Central memory CD8-positive, alpha-beta T cell (primary cell): ENCODE data around the gene ADH4.
"Not testable (repeated sequence)": the region's sequence is repeated elsewhere in the genome, so short reads cannot be mapped to it uniquely, and the experiment has no call there.

ENCODE experiments used
- ATAC-seq: fragments of 150-1000 bp; cut with Tn5 transposase; replicated peaks from 2 replicates; pipeline ENCODE4 v1.10.0; 2022; ENCODE audit warnings: mild to moderate bottlenecking, moderate FRiP score, moderate number of reproducible peaks; ENCODE audit not compliant: poor library complexity, severe bottlenecking; ENCODE audit errors: extremely low read depth
- DNase-seq, 2 donors: peaks; one replicate each; pipeline ENCODE4 v3.0.0; 2021; ENCODE audit warnings: low spot score in 2 of 2
- H3K27ac Mint-ChIP-seq: one replicate; pipeline ENCODE4 v1.8.0; 2022; ENCODE audit warnings: low read depth, mild to moderate bottlenecking, moderate library complexity, mixed read lengths
- H3K27me3 Mint-ChIP-seq: one replicate; pipeline ENCODE4 v1.8.0; 2022; ENCODE audit warnings: mixed read lengths
- H3K36me3 Mint-ChIP-seq: one replicate; pipeline ENCODE4 v1.8.0; 2022; ENCODE audit warnings: mild to moderate bottlenecking, moderate library complexity, mixed read lengths; ENCODE audit not compliant: insufficient read depth
- H3K4me1 Mint-ChIP-seq: one replicate; pipeline ENCODE4 v1.8.0; 2022; ENCODE audit warnings: mixed read lengths
- H3K4me3 Mint-ChIP-seq: one replicate; pipeline ENCODE4 v1.8.0; 2022; ENCODE audit warnings: mild to moderate bottlenecking, moderate library complexity, mixed read lengths
- H3K9me3 Mint-ChIP-seq: one replicate; pipeline ENCODE4 v1.8.0; 2022; ENCODE audit warnings: mixed read lengths

ADH4 gene

DNA sequence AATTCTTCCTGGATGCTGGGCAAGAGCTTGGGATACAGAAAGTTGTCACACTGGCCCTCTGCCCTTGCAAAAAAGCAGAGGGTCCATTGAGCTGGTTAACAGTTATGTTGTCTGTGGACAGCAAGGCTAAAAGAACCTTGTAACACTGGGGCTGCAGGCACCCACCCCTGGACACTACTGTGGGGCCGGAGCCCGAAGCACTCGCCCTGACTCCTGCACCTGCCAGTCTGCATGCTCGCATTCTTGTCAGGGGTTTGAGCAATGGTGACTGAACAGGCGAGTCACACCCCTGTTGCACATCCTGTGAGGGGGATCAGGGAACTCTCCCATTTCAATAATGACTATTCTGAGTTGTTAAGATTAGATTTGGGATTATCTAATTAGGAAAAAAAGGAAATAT, 23.6 kb downstream of the ADH4 start:
- Mint-ChIP-seq H3K9me3 (no peaks in the 10 kb centered on the region), H3K27ac (no peak overlapping the region), H3K4me3 (no peak overlapping the region), H3K4me1 (no peaks in the 10 kb centered on the region), H3K27me3 (no peaks in the 10 kb centered on the region), H3K36me3 (no peaks in the 10 kb centered on the region)
- ATAC-seq, result no peak
- DNase-seq, result no peak

DNA sequence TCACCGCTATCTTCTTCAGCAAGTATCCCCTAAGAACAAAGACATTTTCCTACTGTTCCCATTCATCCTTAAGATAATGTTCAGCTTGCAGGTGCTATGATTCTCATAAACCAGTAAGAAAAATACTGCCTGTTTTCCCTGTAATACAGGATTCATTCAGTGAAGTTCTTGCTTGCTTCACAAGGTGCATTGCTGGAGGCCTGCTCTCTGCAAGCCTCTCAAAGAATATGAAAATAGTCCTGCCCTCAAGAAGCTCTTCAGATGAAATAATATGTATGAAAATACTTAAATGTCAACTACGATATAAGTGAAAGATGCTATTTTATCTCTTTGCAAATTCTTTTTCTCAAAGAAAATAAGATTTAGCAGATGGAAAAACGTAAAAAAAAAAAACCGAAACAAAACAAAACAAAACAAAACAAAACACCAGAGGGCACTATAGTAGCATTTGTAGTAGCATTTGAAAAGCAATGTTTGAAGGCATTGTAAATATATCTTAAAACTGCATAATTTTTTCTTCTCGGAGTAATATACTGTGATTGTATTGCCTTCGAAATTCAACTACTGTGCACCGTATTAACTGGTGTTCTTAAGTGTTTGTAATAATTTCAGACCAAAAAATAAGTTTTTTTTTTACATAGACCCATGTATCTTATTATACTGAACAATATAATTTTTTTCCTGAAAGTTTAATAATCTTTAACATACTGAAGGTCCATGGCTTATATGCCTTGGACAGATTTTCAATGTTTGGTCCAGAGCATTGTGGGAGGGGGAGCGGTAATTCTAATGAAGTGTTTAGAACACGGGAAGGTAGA, 26.0 kb downstream of the ADH4 start:
- Mint-ChIP-seq H3K9me3 (no peaks in the 10 kb centered on the region), H3K27ac (no peak overlapping the region), H3K4me1 (no peaks in the 10 kb centered on the region), H3K36me3 (no peaks in the 10 kb centered on the region), H3K27me3 (no peaks in the 10 kb centered on the region), H3K4me3 (no peak overlapping the region)
- ATAC-seq (no peak), DNase-seq (no peak)

DNA sequence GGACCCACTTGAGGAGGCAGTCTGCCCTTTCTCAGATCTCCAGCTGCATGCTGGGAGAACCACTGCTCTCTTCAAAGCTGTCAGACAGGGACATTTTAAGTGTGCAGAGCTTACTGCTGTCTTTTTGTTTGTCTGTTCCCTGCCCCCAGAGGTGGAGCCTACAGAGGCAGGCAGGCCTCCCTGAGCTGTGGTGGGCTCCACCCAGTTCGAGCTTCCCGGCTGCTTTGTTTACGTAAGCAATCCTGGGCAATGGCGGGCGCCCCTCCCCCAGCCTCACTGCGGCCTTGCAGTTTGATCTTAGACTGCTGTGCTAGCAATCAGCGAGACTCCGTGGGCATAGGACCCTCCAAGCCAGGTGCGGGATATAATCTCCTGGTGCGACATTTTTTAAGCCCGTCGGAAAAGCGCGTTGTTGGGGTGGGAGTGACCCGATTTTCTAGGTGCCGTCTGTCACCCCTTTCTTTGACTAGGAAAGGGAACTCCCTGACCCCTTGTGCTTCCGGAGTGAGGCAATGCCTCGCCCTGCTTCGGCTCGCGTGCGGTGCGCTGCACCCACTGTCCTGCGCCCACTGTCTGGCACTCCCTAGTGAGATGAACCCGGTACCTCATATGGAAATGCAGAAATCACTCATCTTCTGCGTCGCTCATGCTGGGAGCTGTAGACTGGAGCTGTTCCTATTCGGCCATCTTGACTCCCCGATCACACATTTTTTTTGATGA, 26.8 kb downstream of the ADH4 start:
- not testable (repeated sequence) for H3K27me3 Mint-ChIP-seq, ATAC-seq, H3K27ac Mint-ChIP-seq, H3K4me1 Mint-ChIP-seq, H3K36me3 Mint-ChIP-seq, H3K9me3 Mint-ChIP-seq, DNase-seq, H3K4me3 Mint-ChIP-seq

DNA sequence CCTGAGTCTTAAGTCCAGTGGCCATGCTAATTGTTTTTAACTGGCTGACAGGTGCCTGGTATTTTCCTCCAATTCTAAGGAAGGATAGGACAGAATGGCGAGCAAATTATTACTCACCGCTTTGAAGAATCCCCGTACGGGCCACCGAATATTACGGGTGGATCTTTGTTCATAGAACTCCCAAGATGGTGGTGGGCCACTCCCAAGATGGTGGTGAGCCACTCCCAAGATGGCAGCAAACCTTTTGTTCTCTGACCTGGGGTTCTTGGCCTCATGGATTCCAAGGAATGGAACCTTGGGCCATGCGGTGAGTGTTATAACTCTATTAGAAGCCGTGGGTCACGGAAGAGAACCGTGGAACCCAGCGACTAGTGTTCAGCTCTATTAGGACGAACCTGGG, 34.8 kb downstream of the ADH4 start:
- H3K4me1 Mint-ChIP-seq, H3K9me3 Mint-ChIP-seq, DNase-seq, ATAC-seq, H3K4me3 Mint-ChIP-seq, H3K27me3 Mint-ChIP-seq, H3K27ac Mint-ChIP-seq, H3K36me3 Mint-ChIP-seq: not testable (repeated sequence)

DNA sequence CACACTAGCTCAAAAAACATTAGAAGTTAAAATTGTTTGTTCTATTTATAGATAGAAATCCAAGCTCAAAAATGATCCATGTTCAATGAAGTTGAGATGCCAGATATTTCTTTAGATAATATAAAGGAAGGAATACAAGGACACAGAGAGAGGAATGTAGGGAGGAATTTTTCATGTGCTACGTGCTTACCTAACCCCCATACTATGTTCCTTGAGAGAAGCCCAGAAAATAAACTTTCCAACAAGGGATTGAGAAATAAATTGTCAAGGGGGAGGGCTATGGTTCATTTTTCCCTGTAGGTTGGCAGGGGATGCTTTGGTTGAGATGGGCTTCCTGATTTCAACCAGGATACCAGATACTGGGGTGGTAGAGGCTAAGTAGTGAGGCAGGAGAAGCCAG, 39.9 kb downstream of the ADH4 start:
- H3K9me3 Mint-ChIP-seq, result no peaks in the 10 kb centered on the region
- H3K4me1 Mint-ChIP-seq, result no peaks in the 10 kb centered on the region
- peaks cover 2% of the 10 kb centered on the region for H3K36me3 Mint-ChIP-seq
- H3K4me3 Mint-ChIP-seq, result no peak overlapping the region
- no peak for DNase-seq
- ATAC-seq, result no peak
- no peaks in the 10 kb centered on the region for H3K27me3 Mint-ChIP-seq
- no peak overlapping the region for H3K27ac Mint-ChIP-seq

DNA sequence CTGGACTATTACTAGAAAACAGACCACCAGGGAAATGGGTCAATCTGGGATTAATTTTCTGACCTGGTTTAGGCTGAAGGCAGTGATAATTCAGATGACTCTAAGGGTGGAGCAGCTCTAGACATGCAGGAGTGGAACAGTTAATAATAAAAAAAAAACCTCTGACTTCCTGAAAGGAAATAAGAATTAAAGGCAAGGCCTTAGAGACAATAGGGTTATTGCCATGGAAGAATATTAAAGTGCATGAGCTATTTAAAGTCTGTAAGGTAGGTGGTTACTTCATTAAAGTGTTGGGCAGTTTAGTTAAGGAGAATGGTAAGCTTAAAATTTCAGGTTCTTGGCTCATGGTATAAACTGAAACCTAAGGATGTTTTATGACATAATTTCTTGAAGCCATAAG, 40.9 kb downstream of the ADH4 start:
- Mint-ChIP-seq H3K27ac (no peak overlapping the region), H3K4me3 (no peak overlapping the region), H3K27me3 (no peaks in the 10 kb centered on the region), H3K9me3 (no peaks in the 10 kb centered on the region), H3K36me3 (peaks cover 1% of the 10 kb centered on the region), H3K4me1 (no peaks in the 10 kb centered on the region)
- ATAC-seq (no peak), DNase-seq (no peak)

DNA sequence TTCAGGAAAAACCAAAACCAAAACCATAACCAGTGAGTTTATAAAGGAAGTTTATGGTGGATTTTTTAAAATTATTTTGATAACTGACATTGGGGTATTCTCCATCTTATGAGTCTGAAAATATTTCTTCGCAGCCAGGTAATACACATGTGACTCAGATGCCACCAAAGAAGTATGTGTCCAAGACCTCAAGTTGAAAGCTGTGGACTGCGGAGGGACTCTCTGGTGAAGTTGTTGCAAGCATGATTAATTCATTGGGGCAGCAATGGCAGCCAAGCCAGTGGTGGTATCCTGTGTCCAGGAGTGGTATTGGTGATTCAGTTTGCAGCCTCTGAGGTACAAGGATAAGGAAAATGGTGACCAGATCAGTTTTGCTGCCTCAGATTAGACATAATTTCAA, 41.5 kb downstream of the ADH4 start:
- ATAC-seq (no peak), DNase-seq (no peak)
- H3K27ac Mint-ChIP-seq, result no peak overlapping the region
- H3K4me1 Mint-ChIP-seq, result no peaks in the 10 kb centered on the region
- H3K36me3 Mint-ChIP-seq, result peaks cover 1% of the 10 kb centered on the region
- no peaks in the 10 kb centered on the region for H3K27me3 Mint-ChIP-seq
- no peaks in the 10 kb centered on the region for H3K9me3 Mint-ChIP-seq
- no peak overlapping the region for H3K4me3 Mint-ChIP-seq

DNA sequence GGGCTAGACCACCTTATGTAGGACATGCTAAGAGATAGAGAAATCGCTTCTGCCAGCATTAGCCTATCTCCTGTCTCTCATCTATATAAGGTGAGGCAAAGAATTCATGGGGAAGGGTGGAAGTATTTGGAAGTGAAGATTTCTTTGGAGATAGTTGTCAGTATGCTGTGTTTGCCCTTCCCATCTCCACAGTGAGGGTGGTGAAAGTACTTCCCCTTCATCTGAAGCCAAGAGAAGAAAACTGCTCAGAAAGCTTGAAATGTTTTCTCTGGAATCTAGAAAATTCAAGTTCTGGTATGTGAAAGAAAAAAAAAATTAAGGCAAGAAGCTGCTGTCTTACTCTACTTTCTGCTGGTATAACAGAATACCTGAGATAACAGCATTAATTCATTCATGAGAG, 43.2 kb downstream of the ADH4 start:
- no peak overlapping the region for H3K27ac Mint-ChIP-seq
- peaks cover 1% of the 10 kb centered on the region for H3K36me3 Mint-ChIP-seq
- ATAC-seq (no peak), DNase-seq (no peak)
- no peaks in the 10 kb centered on the region for H3K4me1 Mint-ChIP-seq
- no peak overlapping the region for H3K4me3 Mint-ChIP-seq
- no peaks in the 10 kb centered on the region for H3K9me3 Mint-ChIP-seq
- peaks cover 15% of the 10 kb centered on the region for H3K27me3 Mint-ChIP-seq

DNA sequence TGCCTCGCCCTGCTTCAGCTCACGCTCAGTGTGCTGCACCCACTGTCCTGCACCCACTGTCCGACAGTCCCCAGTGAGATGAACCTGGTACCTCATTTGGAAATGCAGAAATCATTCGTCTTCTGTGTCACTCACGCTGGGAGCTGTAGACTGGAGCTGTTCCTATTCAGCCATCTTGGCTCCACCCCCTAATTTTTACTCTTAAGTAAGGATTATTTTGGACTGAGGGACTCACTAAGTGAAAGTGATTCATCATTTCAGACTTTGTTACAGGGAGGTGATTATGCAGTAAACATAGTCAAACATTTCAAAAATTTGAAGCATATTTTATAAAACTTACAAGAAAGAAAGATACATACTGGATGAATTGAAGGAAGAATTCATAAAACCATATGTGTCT, 44.3 kb downstream of the ADH4 start:
- not testable (repeated sequence) for H3K4me1 Mint-ChIP-seq, H3K4me3 Mint-ChIP-seq, DNase-seq, H3K9me3 Mint-ChIP-seq, H3K27ac Mint-ChIP-seq, ATAC-seq, H3K36me3 Mint-ChIP-seq
- H3K27me3 Mint-ChIP-seq, result peaks cover 15% of the 10 kb centered on the region

DNA sequence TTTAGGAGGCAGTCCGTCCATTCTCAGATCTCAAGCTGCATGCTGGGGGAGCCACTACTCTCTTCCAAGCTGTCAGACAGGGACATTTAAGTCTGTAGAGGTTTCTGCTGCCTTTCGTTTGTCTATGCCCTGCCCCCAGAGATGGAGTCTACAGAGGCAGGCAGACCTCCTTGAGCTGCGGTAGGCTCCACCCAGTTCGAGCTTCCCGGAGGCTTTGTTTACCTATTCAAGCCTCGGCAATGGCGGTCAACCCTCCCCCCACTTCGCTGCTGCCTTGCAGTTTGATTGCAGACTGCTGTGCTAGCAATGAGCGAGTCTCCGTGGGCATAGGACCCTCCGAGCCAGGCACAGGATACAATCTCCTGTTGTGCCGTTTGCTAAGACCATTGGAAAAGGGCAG, 44.8 kb downstream of the ADH4 start:
- Mint-ChIP-seq H3K4me3 (no peak overlapping the region), H3K4me1 (no peaks in the 10 kb centered on the region)
- no peak for ATAC-seq

DNA sequence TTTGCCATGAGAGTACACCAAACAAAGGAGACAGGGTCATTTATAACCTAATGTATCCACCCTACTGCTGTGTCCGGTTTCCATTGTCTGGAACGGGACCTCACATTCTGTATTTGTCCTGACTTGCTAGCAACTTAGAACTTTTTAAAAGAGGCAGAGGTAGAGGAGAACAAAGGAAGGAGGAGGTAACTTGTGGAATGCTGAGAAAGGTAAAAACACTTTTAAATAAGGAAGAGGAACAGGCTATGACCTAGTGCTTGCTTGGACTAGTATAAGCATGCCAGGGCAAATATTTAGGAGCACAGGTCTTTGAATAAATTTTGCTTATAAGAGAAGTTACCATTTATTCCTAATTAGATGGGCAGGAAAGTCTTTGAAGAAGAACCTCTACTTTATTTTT, 52.3 kb downstream of the ADH4 start:
- not testable (repeated sequence) for H3K27ac Mint-ChIP-seq, H3K27me3 Mint-ChIP-seq, DNase-seq, H3K9me3 Mint-ChIP-seq, H3K4me3 Mint-ChIP-seq, ATAC-seq
- peaks cover 48% of the 10 kb centered on the region for H3K4me1 Mint-ChIP-seq
- H3K36me3 Mint-ChIP-seq, result peaks cover 19% of the 10 kb centered on the region

More for the DNA sequence above, 44.8 kb downstream of the ADH4 start:
- Mint-ChIP-seq H3K27ac (no peak overlapping the region), H3K27me3 (peaks cover 15% of the 10 kb centered on the region), H3K36me3 (peaks cover 1% of the 10 kb centered on the region), H3K9me3 (no peaks in the 10 kb centered on the region)
- DNase-seq, result no peak

DNA sequence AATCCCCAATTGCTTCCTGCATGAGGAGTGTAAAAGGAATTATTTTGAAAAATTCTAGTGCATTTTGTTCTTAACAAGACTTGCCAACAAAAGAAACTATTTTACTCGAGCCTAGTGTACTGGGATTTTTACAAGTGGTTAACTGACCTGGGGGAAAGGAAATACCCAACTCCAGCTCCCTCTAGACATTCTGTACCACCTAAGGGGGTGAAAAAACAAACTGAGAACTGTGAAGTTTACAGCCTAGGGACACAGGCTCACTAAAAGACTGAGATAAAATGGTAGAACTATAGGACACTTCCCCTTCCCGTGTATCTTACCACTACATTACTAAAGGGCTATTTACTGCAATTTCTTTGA, 52.9 kb downstream of the ADH4 start:
- Mint-ChIP-seq H3K27me3 (peaks cover under 1% of the 10 kb centered on the region), H3K4me1 (peaks cover 54% of the 10 kb centered on the region), H3K27ac (no peak overlapping the region), H3K4me3 (no peak overlapping the region), H3K9me3 (no peaks in the 10 kb centered on the region), H3K36me3 (peaks cover 21% of the 10 kb centered on the region)
- DNase-seq (no peak), ATAC-seq (no peak)

DNA sequence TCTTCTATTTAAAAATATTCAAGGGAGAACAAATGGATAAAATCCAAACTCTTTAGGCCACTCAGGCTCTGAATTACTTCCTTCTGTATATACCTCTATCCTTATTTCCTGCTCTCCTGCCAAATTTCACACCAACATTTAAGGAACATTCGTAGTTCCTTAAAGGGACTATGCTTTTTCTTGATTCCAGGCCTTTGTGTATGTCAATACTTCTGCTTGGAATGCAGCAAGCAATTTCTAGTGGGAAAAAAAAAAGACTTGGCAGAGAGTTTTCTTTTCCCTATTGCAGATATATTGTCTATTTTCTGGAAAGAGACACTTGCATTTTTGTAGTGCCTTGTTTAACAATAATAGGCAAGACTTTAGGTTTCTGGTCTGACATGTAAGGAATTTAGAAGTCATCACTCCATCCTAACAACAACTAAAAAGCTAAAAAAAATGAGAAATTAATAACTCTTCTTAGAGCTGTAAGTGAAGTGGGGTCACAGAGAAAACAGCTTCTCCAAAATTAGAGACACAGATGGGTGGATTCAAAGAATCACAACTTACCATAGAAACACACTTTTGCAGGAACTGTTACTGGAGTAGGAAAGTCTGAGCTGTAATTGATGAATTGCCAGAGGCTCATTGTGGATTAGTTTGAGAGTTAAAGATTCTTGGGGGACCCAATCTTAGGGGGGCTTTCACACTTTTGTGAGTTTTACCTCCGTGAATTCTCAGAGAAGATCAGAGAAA, 53.4 kb downstream of the ADH4 start:
- Mint-ChIP-seq H3K4me1 (peaks cover 57% of the 10 kb centered on the region), H3K36me3 (peaks cover 21% of the 10 kb centered on the region), H3K27ac (peak overlapping the region; percentile 98), H3K9me3 (no peaks in the 10 kb centered on the region), H3K4me3 (peak overlapping the region; percentile 99), H3K27me3 (no peaks in the 10 kb centered on the region)
- DNase-seq (no peak), ATAC-seq (no peak)
